HTR-8/SVneo (cell line): ENCODE results near the gene BHLHE23.

Experiments
- DNase-seq: peaks from one replicate; pipeline ENCODE4 v3.0.0; 2011; ENCODE audit warnings: low spot score, mixed read lengths; ENCODE audit not compliant: insufficient read length
- FAIRE-seq: peaks from 2 replicates; lab custom pipeline; 2011; peaks lifted over from hg19 to GRCh38; lab: Jason Lieb, UNC

The BHLHE23 gene

GRCh38 chr20:63006540-63007359, at the start of gene BHLHE23:
BHLHE23 (minus strand) TSS chr20:63006964; CDS start chr20:63006774, 190 bp downstream.
- DNase-seq (no peak), FAIRE-seq (no peak)

GRCh38 chr20:63055575-63056235, 48.9 kb upstream of the BHLHE23 start:
- FAIRE-seq (peak; percentile 55), DNase-seq (no peak)

- no peak for FAIRE-seq
- DNase-seq = no peak
Measured at GRCh38 chr20:63054681-63055240, 48.0 kb upstream of the BHLHE23 start.

GRCh38 chr20:63054103-63054474, 47.3 kb upstream of the BHLHE23 start:
- no peak for FAIRE-seq

GRCh38 chr20:63053432-63054102, 46.8 kb upstream of the BHLHE23 start:
- FAIRE-seq (no peak), DNase-seq (no peak)

More at GRCh38 chr20:63054103-63054474, 47.3 kb upstream of the BHLHE23 start:
- DNase-seq = no peak

GRCh38 chr20:63052571-63053431, 46.0 kb upstream of the BHLHE23 start:
- FAIRE-seq = no peak

GRCh38 chr20:63051911-63052310, 45.1 kb upstream of the BHLHE23 start:
- no peak for FAIRE-seq
- no peak for DNase-seq

More at GRCh38 chr20:63052571-63053431, 46.0 kb upstream of the BHLHE23 start:
- DNase-seq = no peak

GRCh38 chr20:63051186-63051860, 44.6 kb upstream of the BHLHE23 start:
- DNase-seq (no peak), FAIRE-seq (no peak)

GRCh38 chr20:63050406-63050805, 43.6 kb upstream of the BHLHE23 start:
- FAIRE-seq = no peak
- DNase-seq = no peak

GRCh38 chr20:63049561-63050221, 42.9 kb upstream of the BHLHE23 start:
- DNase-seq = no peak
- FAIRE-seq = no peak

GRCh38 chr20:63049191-63049518, 42.4 kb upstream of the BHLHE23 start:
- peak; percentile 28 for FAIRE-seq
- DNase-seq = no peak

GRCh38 chr20:63048516-63049190, 41.9 kb upstream of the BHLHE23 start:
- no peak for FAIRE-seq
- no peak for DNase-seq

- FAIRE-seq (no peak), DNase-seq (no peak)
Measured at GRCh38 chr20:63047946-63048345, 41.2 kb upstream of the BHLHE23 start.

- peak; percentile 95 for FAIRE-seq
- no peak for DNase-seq
Measured at GRCh38 chr20:63047267-63047666, 40.5 kb upstream of the BHLHE23 start.

GRCh38 chr20:63046841-63047240, 40.1 kb upstream of the BHLHE23 start:
- DNase-seq (no peak), FAIRE-seq (peak; percentile 42)

- DNase-seq (no peak), FAIRE-seq (peak; percentile 28)
Measured at GRCh38 chr20:63045991-63046390, 39.2 kb upstream of the BHLHE23 start.

- FAIRE-seq (no peak), DNase-seq (no peak)
Measured at GRCh38 chr20:63045401-63045800, 38.6 kb upstream of the BHLHE23 start.

- no peak for FAIRE-seq
- no peak for DNase-seq
Measured at GRCh38 chr20:63044605-63045004, 37.8 kb upstream of the BHLHE23 start.
